IMR-90 (cell line): ENCODE data around the gene CASK.

Source experiments
- BHLHE40 ChIP-seq: fragments of 150-350 bp; IDR thresholded peaks from 2 replicates; pipeline ENCODE4 v1.6.1; 2016; ENCODE audit warnings: mild to moderate bottlenecking, low read depth, low read length
- CTCF ChIP-seq: conservative IDR thresholded peaks from 2 replicates; pipeline ENCODE4 v1.5.1; 2012; ENCODE audit warnings: mild to moderate bottlenecking, low read depth, low read length, improper control_type of control experiment
- MAFK ChIP-seq: IDR thresholded peaks from 2 replicates; pipeline ENCODE4 v1.6.1; 2012; ENCODE audit warnings: low read depth, low read length, improper control_type of control experiment
- MAZ ChIP-seq: IDR thresholded peaks from 2 replicates; pipeline ENCODE4 v1.6.1; 2012; ENCODE audit warnings: low read depth, mild to moderate bottlenecking, low read length, improper control_type of control experiment, moderate library complexity, borderline replicate concordance
- POLR2A ChIP-seq: IDR thresholded peaks from 2 replicates; pipeline ENCODE4 v1.6.1; 2012; ENCODE audit warnings: mild to moderate bottlenecking, low read depth, low read length
- RAD21 ChIP-seq: IDR thresholded peaks from 2 replicates; pipeline ENCODE4 v1.6.1; 2012; ENCODE audit warnings: low read length, improper control_type of control experiment
- RCOR1 ChIP-seq: IDR thresholded peaks from 2 replicates; pipeline ENCODE4 v1.6.1; 2012; ENCODE audit warnings: mild to moderate bottlenecking, low read length, improper control_type of control experiment; ENCODE audit not compliant: insufficient replicate concordance
- RFX5 ChIP-seq: IDR thresholded peaks from 2 replicates; pipeline ENCODE4 v1.8.0; 2012; ENCODE audit warnings: low read depth, mild to moderate bottlenecking, low read length, moderate library complexity
- SMC3 ChIP-seq: fragments of 150-350 bp; IDR thresholded peaks from 2 replicates; pipeline ENCODE4 v1.6.1; 2016; ENCODE audit warnings: low read depth, mild to moderate bottlenecking, antibody characterized with exemption, low read length, moderate library complexity
- USF2 ChIP-seq: fragments of 150-350 bp; IDR thresholded peaks from 2 replicates; pipeline ENCODE4 v1.6.1; 2017; ENCODE audit warnings: mild to moderate bottlenecking, antibody characterized with exemption, low read length, low read depth

GRCh38 chrX:41499984-41500383 lies 423.4 kb downstream of the CASK start:
- TF ChIP-seq POLR2A (no peak), CTCF (no peak), MAZ (no peak), RAD21 (no peak), BHLHE40 (no peak), RFX5 (no peak), USF2 (no peak), MAFK (no peak), RCOR1 (no peak), SMC3 (no peak)
